ENCODE results near the gene PER1. TPM values are rescaled to one million over a fixed set of nuclear protein-coding genes. Genes with fewer than 3 reads are reported as not detected.

Gene PER1, protein sequence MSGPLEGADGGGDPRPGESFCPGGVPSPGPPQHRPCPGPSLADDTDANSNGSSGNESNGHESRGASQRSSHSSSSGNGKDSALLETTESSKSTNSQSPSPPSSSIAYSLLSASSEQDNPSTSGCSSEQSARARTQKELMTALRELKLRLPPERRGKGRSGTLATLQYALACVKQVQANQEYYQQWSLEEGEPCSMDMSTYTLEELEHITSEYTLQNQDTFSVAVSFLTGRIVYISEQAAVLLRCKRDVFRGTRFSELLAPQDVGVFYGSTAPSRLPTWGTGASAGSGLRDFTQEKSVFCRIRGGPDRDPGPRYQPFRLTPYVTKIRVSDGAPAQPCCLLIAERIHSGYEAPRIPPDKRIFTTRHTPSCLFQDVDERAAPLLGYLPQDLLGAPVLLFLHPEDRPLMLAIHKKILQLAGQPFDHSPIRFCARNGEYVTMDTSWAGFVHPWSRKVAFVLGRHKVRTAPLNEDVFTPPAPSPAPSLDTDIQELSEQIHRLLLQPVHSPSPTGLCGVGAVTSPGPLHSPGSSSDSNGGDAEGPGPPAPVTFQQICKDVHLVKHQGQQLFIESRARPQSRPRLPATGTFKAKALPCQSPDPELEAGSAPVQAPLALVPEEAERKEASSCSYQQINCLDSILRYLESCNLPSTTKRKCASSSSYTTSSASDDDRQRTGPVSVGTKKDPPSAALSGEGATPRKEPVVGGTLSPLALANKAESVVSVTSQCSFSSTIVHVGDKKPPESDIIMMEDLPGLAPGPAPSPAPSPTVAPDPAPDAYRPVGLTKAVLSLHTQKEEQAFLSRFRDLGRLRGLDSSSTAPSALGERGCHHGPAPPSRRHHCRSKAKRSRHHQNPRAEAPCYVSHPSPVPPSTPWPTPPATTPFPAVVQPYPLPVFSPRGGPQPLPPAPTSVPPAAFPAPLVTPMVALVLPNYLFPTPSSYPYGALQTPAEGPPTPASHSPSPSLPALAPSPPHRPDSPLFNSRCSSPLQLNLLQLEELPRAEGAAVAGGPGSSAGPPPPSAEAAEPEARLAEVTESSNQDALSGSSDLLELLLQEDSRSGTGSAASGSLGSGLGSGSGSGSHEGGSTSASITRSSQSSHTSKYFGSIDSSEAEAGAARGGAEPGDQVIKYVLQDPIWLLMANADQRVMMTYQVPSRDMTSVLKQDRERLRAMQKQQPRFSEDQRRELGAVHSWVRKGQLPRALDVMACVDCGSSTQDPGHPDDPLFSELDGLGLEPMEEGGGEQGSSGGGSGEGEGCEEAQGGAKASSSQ (N-terminal part only)
- 141 TPM for total RNA-seq

DNA sequence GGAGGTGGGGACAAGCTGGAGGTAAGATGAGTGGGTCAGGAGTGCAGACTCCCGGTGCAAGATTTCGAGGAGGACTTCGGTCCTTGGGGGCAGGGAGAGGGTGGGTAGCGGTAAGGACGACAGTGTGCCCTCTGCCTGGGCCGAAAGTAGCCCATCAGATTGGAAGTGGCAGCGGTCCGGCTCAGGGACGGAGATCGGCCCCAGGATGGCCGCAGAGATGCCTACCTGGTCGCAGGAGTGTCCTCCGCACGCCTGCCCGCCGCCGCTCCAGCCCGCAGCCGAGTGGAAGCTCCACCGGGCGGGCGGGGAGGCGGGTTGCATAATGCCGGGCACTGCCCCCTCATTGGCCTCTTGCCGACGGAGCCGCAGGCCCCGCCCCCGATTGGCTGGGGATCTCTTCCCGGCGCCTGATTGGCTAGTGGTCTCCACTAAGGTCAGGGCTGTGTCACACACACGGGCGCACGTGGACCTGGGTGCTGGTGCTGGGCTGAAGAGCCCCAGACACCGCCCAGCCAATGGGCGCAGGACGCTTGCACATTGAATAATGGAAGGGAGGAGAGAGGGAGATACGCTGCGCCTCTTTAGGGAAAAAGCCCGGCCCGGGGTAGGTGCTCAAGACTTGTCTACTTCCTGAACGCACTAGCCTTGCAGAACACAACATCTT, at the start of gene PER1:
Gene PER1 (minus strand): TSS at position 293 of the 664 bp plus-strand sequence. CDS start 1,698 bp downstream, outside the sequence.
- peak; percentile 67 to 93 (median 89) for DNase-seq (ENCODE audit: low read depth in 2 of 3, low spot score in 2 of 3)

DNA sequence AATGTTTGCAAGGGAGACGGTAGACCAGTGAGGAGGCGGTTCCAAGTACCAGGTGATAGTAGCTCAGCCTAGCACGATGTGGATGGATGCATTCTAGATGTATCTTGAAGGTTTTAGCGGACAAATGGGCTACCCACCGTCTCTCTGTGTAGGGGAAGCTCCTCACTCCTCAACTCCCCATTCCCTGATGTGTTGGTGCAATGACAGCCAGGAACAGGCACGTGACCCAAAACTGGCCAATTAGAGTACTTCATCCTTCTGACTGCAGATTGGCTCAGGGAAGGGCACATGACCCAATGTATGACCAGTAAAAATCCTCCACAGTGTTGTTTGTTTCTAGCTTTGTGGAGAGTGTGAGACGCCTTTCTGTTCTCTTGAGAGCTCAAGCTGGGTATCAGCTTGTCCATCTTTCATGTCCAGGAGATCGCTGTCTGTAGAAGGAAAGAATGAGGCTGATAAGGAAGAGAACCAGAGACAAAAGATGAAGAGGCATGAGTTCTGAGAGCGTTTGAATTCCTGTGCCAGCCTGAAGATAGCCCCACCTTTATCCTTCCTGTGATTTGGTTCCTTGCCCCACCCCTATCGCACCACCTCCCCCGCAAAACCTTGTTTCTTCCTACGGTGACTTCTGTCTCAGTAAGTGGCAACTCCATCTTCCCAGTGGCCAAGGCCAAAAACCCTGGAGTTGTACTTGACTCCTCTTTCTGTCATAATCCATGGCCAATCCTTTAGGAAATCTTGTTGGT, 40.0 kb upstream of the PER1 start:
- DNase-seq (ENCODE audit: low read depth in 2 of 3, low spot score in 2 of 3): peak in 2 of 3 donors; percentile 79 to 85

DNA sequence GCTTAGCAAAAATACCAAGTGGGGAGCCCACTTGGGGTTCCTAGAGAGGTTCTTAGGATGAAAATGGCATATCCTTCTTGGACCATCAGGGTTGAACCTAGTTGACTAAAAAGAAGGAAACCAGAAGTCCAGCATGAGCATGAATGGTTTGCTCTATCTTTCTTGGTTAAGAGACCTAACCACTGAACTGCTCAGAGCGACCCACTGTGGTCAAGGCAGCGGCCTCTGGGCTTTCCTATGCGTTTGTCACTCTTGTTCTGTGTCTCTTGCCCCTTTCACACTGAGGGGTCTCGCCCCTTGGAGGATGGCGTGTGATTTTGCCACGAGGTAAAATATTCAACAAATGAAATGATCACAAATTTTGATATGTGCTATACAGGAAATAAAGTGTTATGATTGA, 38.3 kb upstream of the PER1 start:
- DNase-seq (ENCODE audit: low read depth in 2 of 3, low spot score in 2 of 3): no peak

DNA sequence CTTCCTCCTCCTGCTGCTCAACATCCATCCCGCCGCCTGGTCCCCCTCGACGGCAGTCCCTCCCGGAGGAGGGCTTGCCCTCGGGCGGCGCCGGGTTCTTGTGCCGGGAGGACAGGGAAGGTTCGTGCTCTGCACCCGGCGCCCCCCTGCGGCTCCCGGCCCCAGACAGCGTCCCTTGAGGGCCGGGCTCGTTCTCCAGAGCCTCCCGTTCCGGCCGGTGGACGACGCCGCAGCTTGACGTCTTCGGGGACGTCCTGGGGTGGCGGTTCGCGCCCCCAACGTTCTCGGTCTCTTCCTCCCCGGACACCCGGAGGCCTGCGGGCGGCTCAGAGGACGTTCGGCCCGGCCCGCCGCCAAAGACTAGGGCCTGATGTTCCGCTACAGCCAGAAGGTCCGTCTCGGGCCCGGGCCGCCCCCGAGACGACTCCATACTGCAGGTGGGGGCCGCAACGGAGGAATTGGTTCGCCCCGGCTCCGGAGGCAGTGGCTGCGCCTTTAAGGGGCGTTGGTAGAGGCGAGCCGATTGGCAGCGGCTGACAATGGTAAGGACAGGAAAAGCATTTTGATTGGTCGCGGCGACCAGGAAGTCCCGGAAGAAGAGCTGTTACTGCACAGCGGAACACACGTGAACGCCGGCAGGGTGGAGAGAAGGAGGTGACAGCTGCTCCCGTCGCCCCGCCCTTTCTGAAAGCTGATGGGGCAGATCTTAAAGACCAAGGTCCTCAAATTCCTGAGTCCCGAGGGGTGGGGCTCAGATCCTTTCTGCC, 37.7 kb upstream of the PER1 start, which contains the start of gene BORCS6:
Gene BORCS6 (minus strand): TSS at position 470 of the 767 bp plus-strand sequence. CDS start 40 bp downstream, at position 430.
- DNase-seq (ENCODE audit: low read depth in 2 of 3, low spot score in 2 of 3): peak; percentile 75 to 97 (median 97)

DNA sequence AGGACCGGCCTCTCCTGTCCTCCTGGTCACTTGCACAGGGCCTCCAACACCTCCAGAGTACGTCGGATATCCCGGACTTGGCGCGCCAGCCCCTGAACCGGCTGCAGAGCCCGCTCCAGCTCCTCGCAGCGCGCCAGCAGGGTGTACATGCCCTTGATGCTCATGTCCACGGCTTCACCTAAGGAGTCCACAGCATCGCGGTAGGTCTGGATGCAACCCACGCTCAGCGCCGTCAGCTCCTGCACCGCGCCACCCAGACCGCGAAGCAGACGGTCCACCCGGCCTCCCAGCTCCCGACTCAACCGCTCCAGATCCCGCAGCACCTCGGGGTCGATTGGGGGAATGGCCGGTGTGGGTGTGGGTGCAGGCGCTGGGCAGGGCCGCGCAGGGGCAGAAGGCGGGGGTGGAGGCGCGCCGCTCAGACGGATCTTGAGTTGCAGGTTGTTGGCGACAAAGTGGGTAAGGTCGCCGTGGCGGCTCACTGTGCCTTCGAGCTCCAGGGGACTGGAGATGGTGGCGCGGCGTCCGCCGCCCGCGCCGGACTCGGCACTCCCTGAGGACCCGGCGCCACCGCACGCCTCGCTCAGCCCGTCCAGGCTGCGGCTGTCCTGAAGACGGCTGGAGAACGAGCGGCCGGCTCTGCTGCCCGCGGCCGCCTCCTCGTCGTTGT, 37.0 kb upstream of the PER1 start:
- no peak for DNase-seq (ENCODE audit: low read depth in 2 of 3, low spot score in 2 of 3)

DNA sequence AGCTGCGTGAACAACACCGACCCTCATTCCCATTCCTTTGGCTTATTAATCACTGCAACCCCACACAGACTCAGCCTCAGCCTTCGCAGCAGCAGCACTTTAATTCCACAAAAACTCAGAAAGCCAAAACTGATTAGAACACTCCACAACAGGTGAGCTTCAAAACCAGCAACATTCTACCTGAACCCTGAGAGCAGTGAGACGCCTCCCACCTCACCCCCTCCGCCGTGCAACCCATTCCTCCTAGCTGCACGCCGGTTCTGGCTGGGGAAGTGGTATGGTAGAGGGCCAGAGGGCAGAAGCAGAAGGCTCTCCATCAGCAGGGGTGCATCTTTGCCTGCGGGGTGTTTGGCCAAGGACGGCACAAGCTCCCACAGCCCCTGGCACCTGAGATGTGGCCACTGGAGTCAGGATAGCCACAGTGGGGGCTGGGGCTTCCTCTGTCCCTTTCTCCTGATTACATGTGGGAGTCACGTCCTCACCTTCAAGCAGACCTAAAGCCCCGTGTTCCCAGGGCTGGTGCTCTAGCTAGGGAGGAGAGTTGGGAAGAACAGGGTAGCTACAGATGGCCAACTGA, 36.1 kb upstream of the PER1 start:
- no peak for DNase-seq (ENCODE audit: low read depth in 2 of 3, low spot score in 2 of 3)

DNA sequence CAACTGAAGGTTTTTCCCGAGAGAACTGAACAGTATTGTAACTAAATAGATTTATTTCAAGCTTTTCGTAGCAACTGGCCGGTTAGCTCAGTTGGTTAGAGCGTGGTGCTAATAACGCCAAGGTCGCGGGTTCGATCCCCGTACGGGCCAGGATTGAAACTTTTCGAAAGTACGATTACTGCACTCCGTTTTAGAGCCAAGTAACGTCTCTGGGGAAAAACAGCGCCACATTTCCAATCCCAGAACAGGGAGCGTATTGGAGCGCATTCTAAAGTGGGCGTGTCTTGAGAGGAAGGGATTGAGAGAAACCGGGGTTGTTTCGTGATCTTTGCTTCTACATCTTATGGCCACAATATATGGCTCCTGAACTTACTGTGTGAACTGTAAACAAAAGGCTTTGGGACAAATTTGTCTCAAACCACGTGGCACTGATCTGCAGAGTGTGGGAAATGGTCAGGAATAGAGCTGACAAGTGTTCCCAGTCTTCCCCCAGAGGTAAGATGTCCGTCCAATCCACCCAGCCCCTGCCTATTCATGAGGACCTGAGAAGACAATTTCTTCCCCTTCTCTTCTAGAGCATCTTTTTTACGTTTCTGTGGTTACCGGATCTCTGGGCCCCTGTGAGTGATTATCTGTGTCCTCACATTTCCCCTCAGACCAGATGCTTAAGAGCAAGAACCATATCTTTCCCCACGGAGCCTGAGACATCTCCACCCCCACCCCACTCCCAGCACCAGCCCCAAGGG, 35.5 kb upstream of the PER1 start:
- DNase-seq (ENCODE audit: low read depth in 2 of 3, low spot score in 2 of 3): peak; percentile 81 to 95 (median 88)

DNA sequence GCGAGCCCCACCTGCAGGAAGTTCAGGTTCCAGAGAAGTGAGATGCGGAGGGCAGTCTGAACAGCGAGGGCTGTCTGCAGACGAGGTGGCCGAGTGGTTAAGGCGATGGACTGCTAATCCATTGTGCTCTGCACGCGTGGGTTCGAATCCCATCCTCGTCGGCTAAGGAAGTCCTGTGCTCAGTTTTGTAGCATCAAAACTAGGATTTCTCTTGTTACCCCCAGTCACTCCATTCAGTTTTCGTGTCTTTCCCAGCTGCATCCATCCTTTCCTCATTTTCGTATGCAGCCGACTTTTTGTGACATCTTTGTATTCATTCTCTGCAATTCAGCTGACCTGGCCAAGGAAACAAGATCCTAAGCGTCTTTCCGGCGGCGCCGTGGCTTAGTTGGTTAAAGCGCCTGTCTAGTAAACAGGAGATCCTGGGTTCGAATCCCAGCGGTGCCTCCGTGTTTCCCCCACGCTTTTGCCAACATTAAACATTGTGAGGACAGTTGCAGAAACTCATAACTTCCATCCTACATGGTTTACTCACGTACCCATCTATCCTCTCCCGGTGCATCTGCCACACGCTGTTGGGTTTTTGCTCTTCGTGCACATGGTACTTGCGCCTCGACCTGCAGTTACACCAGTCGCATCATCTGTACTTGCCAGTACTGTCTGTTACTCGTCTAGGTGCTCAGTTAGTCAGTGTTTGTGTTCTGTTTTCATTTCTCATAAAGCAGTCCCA, 34.7 kb upstream of the PER1 start:
- DNase-seq (ENCODE audit: low read depth in 2 of 3, low spot score in 2 of 3): peak in 2 of 3 donors; percentile 90 to 96

DNA sequence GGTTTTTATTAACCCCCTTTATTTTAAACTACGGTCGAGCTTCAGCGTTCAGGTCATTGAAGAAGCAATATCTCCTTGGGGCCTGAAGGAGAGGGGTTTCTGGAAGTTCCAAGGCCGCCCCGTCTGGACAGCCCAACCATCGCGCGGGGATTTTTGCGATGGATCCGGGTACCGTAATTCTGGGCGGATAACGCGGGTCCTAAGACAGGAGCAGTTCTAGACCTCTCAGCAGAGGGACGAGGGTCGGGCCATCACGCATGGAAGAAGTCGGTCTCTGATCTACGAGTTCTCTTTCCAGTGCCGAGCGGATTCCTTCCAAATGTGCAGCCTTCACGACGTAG, 34.2 kb upstream of the PER1 start:
- DNase-seq (ENCODE audit: low read depth in 2 of 3, low spot score in 2 of 3): no peak

DNA sequence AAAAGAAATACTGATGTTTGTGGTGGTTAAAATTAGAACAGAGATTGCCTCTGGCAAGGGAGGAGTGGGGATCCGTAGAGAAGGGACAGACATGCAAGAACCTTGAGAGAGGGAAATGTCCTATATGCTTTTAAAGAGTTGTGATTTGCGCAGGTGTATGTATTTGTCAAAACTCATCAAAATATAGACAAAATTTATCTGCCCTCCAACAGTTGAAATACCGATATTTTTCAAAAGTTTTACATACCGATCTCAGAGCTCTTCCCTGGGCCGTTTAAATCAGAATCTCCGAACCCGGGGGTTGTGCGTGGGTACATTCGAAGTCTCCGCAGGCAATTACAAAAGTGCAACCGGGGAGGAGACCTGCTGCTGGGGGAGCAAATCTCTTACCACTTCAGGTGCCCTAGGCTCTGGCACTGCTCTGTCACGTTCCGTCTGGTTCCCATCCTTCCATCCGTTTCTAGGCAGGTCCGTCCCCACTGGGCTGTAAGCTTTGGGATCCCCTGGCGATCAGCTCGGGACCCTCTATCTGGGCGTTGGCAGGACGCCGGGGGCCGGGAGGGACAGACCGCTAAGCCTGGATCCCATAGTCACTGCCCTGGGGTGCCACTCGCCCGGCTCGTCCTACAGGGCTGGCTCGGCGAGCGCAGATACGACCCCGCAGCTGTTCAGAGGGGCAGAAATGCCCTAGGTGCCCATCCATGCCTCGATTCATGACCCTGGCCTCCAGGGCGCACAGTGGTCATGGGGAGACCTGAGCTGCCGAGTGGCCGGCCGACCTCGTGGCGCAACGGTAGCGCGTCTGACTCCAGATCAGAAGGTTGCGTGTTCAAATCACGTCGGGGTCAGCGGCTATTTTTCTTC, 33.6 kb upstream of the PER1 start:
- peak; percentile 78 to 87 (median 84) for DNase-seq (ENCODE audit: low read depth in 2 of 3, low spot score in 2 of 3)

DNA sequence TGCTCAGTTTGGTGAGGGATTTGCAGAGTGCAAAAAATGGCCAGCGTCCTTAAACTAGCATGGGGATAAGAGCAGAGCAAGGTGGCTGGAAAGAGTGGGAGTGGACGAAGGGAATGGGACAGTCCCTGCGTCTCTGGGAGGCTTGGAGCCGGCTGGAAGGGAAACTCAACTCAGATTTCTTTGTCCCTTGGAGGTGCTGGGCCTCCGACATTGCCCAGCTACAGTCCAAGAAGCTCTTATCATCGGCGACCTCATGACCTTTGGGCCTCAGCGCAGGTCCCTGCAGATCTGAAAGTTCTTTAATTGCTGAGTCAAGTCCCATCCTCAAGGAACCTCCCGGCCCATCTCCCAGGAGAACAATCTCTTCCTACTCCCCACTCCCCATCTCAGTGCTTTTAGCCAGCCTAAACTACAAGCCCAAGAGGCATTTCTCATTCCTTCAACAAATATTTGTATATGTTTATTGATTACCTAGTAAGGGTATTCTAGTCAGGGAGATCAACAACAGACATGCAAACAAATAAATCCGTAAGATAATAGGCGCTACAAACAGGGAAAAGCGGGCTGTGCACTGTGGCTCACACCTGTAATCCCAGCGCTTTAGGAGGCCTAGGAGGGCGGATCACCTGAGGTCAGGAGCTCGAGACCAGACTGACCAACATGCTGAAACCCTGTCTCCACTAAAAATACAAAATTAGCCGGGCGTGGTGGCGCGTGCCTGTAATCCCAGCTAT, 25.0 kb upstream of the PER1 start:
- DNase-seq (ENCODE audit: low read depth in 2 of 3, low spot score in 2 of 3): no peak

DNA sequence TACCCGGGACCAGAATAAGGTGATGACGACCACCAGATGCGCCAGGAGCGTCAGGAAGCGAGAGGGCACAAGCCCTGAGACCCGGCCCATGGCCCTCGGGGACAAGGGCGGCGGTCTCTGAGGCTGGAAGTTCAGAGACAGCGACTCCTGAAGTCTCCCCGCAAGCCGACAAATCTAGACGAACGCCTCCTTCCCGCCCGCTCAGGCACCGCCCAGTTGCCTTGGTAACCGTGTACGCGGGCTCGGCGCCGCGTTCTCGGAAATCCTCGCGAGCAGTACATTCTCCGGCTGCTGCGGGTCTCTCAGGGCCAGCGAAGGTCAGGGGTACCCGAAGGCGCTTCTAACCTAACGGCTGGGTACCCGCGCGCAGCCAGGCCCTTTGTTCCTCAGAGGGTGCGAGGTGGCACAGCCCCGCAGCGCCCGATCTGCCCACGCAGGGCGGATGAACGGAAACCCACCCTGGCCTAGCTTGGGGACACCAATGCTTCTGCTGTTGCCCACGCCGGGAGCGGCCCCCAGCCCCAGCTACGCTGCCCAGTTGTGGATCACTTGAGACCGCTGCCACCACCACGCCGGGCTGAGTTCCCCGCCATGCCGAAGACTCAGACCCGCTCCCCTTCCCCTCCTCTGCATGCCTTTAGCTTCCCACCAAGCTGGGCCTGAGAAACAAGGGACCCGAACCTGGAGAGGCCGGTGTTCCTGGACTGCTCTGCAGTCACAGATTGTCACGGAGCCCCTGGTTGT, 24.2 kb upstream of the PER1 start, which contains the start of gene TMEM107:
Gene TMEM107 (minus strand): TSS at position 184 of the 744 bp plus-strand sequence. CDS start 94 bp downstream, at position 90.
- DNase-seq (ENCODE audit: low read depth in 2 of 3, low spot score in 2 of 3): peak in 2 of 3 donors; percentile 81 to 84

DNA sequence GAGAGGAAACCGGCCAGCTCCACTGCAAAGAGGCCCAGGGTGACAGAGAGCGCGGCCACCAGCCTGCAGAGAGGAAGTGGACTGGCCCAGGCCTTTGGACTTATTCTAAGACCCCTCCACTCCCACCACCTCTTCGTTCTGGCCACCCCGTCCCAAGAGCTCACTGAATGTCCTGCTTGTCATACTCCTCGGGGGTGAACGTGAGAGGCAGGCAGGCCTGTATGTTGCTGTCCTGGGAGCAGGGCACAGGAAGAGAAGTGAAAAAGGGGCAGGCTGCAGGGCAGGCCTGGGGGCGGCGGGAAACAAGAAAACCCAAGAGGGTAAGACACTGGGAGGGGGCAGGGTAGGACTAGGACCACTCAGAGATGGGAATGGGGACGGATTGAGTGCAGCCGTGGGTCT, 23.6 kb upstream of the PER1 start:
- DNase-seq (ENCODE audit: low read depth in 2 of 3, low spot score in 2 of 3): no peak

DNA sequence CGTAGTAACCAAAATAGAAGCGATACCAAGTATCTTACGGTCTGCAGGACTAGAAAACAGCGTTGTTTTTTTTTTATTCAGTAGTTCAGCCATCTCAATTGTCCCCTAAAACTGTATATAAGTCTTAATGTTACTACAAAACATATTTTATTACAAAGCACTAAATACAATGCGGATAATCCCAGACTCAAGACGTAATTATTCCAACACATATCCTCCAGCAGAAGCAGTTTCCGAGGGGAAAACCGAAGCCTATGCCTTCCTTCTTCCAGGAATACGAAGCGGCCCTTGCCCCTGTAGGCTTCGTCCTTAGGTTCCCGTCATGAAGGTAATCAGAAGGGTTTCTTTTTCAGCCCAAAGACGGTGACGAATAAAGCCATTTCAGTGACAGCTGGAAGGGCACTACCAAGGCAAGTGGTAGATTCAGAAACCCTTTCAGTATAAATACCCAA, 21.7 kb upstream of the PER1 start:
- DNase-seq (ENCODE audit: low read depth in 2 of 3, low spot score in 2 of 3): no peak

Data from hematopoietic multipotent progenitor cell (in vitro differentiated cells).